HEK293 (cell line): ENCODE measurements around the gene MRTFB.

Source experiments
- KLF16 ChIP-seq: fragments of 450-650 bp; formaldehyde crosslinking; IDR thresholded peaks from 2 replicates; pipeline ENCODE4 v1.5.1; 2017; ENCODE audit warnings: missing biosample characterization, missing genetic modification characterization
- ZBTB21 ChIP-seq: fragments of 450-650 bp; formaldehyde crosslinking; IDR thresholded peaks from 2 replicates; pipeline ENCODE4 v1.5.1; 2017; ENCODE audit warnings: missing biosample characterization, missing genetic modification characterization
- ZNF274 ChIP-seq, 2 experiments: fragments of 200-500 bp in 1 of 2; fragments of 450-650 bp in 1 of 2; sonication (Bioruptor generic) in 1 of 2; formaldehyde crosslinking in 1 of 2; IDR thresholded peaks; 2 replicates each; pipeline versions ENCODE4 v1.5.1 to v1.6.1; 2014 to 2016; ENCODE audit warnings: borderline replicate concordance in 1 of 2, inconsistent platforms in 1 of 2, low read length in 1 of 2, missing biosample characterization in 1 of 2, missing genetic modification characterization in 1 of 2
- TF ChIP-seq, protein P1 (sequence below): fragments of 450-650 bp; formaldehyde crosslinking; IDR thresholded peaks from 2 replicates; pipeline ENCODE4 v1.5.1; 2016; ENCODE audit warnings: missing biosample characterization, missing genetic modification characterization, low read depth
- TF ChIP-seq, protein P2 (sequence below): fragments of 450-650 bp; formaldehyde crosslinking; IDR thresholded peaks from 2 replicates; pipeline ENCODE4 v1.5.1; 2017; ENCODE audit warnings: missing biosample characterization, mild to moderate bottlenecking, missing genetic modification characterization, moderate library complexity
- TF ChIP-seq, protein P3 (sequence below): fragments of 450-650 bp; formaldehyde crosslinking; IDR thresholded peaks from 2 replicates; pipeline ENCODE4 v1.5.1; 2016; ENCODE audit warnings: missing biosample characterization, missing genetic modification characterization
- TF ChIP-seq, protein P4 (sequence below): fragments of 450-650 bp; formaldehyde crosslinking; IDR thresholded peaks from 2 replicates; pipeline ENCODE4 v1.5.1; 2017; ENCODE audit warnings: missing biosample characterization, missing genetic modification characterization

DNA sequence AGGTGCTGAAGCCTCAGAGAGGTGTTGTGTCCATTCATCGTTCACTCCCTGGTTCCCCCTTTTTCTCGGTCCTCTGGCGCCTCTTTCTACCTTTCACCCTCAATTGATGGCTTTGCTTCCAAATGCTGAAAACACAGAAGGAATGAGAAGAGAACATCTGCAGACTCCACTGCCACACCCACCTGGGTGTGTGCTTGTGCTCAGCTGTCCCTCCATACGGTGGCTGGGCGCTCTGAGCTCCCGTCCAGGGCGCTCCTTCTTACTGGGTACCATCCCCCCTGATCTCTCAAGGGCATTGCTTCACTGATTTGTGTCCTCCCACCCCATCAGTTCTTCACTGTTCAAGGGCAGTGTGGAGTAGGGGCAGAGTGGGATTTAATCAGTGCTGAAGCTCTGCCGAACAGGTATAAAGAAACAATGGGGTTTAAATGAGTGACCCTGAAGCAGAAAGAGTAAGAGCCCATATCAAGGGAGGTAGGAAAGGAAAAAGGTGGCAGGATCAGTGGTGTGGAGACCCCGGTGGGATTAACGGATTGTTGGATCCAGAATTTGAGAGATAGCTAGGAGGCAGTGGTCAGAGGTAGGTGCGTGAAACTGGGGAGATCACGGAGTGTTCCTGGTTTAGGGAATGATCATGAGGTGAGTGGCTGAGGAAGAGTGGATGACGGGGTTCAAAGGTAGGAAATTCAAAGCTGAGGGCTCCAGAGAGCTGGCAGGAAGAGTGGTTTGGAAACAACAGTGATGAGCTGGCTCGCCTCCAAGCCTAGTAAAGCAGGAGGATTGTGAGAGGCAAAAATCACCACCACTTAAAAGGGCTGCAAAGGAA is 40.8 kb downstream of the MRTFB start:
- TF ChIP-seq, protein P1, sequence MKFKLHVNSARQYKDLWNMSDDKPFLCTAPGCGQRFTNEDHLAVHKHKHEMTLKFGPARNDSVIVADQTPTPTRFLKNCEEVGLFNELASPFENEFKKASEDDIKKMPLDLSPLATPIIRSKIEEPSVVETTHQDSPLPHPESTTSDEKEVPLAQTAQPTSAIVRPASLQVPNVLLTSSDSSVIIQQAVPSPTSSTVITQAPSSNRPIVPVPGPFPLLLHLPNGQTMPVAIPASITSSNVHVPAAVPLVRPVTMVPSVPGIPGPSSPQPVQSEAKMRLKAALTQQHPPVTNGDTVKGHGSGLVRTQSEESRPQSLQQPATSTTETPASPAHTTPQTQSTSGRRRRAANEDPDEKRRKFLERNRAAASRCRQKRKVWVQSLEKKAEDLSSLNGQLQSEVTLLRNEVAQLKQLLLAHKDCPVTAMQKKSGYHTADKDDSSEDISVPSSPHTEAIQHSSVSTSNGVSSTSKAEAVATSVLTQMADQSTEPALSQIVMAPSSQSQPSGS, result no peak
- TF ChIP-seq, protein P2, sequence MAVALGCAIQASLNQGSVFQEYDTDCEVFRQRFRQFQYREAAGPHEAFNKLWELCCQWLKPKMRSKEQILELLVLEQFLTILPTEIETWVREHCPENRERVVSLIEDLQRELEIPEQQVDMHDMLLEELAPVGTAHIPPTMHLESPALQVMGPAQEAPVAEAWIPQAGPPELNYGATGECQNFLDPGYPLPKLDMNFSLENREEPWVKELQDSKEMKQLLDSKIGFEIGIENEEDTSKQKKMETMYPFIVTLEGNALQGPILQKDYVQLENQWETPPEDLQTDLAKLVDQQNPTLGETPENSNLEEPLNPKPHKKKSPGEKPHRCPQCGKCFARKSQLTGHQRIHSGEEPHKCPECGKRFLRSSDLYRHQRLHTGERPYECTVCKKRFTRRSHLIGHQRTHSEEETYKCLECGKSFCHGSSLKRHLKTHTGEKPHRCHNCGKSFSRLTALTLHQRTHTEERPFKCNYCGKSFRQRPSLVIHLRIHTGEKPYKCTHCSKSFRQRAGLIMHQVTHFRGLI (tag by site-specific recombination), result no peak
- TF ChIP-seq, protein P3, sequence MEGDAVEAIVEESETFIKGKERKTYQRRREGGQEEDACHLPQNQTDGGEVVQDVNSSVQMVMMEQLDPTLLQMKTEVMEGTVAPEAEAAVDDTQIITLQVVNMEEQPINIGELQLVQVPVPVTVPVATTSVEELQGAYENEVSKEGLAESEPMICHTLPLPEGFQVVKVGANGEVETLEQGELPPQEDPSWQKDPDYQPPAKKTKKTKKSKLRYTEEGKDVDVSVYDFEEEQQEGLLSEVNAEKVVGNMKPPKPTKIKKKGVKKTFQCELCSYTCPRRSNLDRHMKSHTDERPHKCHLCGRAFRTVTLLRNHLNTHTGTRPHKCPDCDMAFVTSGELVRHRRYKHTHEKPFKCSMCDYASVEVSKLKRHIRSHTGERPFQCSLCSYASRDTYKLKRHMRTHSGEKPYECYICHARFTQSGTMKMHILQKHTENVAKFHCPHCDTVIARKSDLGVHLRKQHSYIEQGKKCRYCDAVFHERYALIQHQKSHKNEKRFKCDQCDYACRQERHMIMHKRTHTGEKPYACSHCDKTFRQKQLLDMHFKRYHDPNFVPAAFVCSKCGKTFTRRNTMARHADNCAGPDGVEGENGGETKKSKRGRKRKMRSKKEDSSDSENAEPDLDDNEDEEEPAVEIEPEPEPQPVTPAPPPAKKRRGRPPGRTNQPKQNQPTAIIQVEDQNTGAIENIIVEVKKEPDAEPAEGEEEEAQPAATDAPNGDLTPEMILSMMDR, result no peak
- no peak for TF ChIP-seq ZBTB21 (tag by site-specific recombination)
- TF ChIP-seq, protein P4, sequence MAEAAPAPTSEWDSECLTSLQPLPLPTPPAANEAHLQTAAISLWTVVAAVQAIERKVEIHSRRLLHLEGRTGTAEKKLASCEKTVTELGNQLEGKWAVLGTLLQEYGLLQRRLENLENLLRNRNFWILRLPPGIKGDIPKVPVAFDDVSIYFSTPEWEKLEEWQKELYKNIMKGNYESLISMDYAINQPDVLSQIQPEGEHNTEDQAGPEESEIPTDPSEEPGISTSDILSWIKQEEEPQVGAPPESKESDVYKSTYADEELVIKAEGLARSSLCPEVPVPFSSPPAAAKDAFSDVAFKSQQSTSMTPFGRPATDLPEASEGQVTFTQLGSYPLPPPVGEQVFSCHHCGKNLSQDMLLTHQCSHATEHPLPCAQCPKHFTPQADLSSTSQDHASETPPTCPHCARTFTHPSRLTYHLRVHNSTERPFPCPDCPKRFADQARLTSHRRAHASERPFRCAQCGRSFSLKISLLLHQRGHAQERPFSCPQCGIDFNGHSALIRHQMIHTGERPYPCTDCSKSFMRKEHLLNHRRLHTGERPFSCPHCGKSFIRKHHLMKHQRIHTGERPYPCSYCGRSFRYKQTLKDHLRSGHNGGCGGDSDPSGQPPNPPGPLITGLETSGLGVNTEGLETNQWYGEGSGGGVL (tag by site-specific recombination), result no peak
- no peak for TF ChIP-seq ZNF274 (IDR thresholded peaks at IDR 0.05; ENCODE audit: low read length)
- TF ChIP-seq ZNF274 (tag by site-specific recombination; IDR thresholded peaks at IDR 0.05; ENCODE audit: borderline replicate concordance), result no peak
- no peak for TF ChIP-seq KLF16 (tag by site-specific recombination)
